GM15510 (cell line): ENCODE measurements around the gene LAMA2.

ENCODE experiments used
- POLR2A ChIP-seq: IDR thresholded peaks from 3 replicates; pipeline ENCODE4 v1.6.1; 2011; ENCODE audit warnings: borderline replicate concordance; ENCODE audit not compliant: insufficient read length; ENCODE audit errors: extremely low read depth

The LAMA2 gene

GRCh38 chr6:129192458-129192989 lies 309.6 kb downstream of the LAMA2 start:
- no peak for TF ChIP-seq POLR2A

DNA sequence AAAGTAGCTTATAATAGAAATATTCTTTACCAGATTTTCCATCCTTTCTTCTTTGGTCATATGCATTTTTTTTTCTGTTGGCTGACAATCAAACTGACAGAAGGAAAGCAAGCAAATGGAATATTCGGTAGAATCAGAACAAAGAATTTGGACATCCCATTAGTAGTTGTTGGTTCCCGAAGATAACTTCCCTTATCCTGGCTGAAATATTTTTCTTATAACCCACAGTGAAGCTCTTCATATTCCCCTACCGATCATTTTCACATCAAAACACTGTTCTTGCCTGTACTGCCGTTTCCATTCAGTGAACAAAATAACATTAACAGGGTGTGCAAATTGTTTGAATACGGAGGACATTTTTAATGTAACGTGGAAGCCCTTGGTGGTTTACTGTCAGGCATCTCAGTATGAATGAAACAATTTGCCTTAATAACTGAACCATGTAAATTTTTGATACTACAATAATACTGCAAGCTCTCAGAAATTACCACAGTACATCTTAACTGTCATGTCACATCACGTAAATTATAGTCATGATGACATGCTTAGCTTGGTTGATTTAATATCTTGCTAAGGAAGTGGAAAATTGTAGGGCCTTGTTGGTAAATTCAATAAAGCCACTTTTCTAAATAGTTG lies 311.5 kb downstream of the LAMA2 start:
- TF ChIP-seq POLR2A = no peak

DNA sequence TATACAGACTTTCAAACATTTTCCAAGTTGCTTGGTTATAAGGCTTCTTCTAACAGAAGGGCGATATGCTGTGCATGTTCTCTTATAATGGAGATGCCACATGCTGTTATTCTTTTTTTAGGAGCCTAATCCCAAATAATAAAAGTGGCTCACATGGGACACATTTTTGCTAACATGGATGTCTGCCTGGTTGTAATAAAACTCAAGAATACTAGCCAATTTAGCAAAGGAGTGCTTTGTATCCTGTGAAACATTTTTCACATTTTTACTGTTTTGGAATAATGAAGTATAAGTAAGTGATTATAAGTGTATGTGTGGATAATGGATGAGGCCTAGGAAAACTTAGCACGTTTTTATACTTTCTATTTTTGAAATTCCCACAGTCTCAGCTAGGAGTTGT lies 312.2 kb downstream of the LAMA2 start:
- TF ChIP-seq POLR2A = no peak

GRCh38 chr6:129195643-129196042 lies 312.7 kb downstream of the LAMA2 start:
- TF ChIP-seq POLR2A = no peak

DNA sequence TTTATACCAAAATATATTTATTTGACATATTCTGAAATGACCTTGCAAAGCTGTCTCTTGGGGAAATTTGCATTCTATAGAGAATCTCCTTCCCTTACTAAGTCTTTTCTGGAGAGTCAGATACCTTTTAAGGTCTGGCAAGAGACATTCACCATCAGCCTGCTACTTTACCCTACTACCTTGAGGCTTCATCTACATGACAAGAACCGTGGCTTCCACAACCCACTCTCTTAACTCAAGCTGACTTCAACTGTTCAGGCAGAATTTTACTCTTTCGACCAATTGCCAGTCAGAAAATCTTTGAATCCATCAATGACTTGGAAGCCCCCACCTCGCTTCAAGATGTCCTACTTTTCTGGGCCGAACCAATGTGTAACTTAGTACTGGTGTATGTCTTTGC lies 314.2 kb downstream of the LAMA2 start:
- TF ChIP-seq POLR2A = no peak

DNA sequence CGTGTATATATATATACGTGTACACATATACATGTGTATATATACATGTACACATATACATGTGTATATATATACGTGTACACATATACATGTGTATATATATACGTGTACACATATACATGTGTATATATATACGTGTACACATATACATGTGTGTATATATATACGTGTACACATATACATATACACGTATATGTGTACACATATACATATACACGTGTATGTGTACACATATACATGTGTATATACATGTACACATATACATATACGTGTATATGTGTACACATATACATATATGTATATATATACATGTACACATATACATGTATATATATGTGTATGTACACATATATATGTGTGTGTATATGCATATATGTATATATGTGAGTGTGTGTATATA lies 317.2 kb downstream of the LAMA2 start:
- TF ChIP-seq POLR2A = no peak

DNA sequence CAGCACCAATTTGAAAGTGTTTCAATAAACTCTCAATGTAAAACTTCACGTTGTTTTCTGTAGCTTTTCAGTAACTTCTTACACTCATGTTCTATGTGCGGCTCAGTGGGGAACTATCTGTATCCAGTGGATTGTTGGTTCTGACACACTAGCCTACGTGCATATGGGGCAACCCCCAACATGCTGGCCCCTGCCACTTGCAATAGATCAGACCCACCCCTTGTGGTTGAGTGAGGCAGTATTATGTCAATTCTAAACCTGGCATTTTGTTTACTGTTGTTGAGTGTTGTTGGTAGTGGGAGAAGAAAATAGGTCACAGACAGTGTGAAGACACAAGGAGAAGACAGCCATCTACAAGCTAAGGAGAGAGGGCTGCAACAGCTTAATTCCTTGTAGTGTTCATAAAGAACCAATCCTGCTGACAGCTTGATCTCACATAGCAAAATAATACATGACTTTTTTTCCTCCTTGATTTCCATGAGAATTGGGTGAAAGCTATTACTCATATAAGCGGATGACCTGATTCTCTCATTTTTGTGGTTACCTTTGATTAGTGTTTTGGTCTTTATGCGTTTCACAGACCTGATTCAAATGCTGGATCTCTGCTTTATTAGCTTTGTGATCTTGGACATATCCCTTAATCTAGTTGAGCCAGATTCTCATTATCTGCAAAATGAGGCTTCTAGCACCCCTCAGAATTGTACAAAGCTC lies 320.4 kb downstream of the LAMA2 start:
- no peak for TF ChIP-seq POLR2A

DNA sequence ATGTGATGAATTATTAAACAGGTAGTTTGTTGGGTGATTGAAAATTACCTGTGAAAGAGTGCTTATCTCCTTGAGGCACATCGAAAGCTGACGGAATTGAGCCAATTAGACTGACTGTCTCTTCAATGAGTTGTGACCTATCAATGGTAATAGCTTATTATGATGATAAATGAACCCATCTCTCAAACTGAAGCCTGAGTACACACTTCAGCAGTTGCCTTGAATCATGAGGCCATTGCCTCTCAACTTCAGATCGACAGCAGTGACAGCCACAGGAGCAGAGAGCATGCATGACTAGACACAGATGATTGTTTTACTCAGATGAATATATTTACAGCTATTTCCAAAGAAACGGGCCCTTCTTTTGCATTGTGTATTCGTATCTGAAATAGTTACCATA lies 323.9 kb downstream of the LAMA2 start:
- no peak for TF ChIP-seq POLR2A

- TF ChIP-seq POLR2A = no peak
Measured at GRCh38 chr6:129207832-129208231, 324.9 kb downstream of the LAMA2 start.

DNA sequence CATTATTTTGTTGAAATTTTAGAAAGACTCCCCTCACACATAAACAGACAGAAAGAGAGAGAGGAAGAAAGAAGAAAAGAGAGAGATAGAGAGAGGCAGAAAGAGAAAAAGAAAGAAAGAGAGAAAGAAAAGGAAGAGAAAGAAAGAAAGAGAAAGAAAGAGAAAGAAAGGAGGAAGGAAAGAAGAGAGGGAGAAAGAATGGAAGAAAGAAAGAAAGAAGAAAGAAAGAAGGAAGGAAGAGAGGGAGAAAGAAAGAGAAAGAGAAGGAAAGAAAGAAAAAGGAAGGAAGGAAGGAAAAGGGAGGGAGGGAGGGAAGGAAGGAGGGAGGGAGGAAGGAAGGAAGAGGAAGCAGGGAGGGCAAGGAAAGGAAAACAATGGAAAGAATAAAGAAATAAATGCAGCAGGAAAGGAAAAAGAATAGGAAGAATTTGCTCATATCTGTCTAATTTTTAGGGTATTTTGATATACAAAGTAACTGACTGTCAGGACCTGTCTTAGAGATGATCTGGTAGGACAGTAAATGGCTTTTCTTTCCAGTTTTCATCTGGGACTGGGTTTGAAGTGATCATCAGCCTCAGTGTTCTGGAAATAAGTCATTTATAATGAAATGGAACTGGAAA lies 325.6 kb downstream of the LAMA2 start:
- no peak for TF ChIP-seq POLR2A

GRCh38 chr6:129209355-129209754 lies 326.4 kb downstream of the LAMA2 start:
- TF ChIP-seq POLR2A = no peak

GRCh38 chr6:129210684-129211083 lies 327.7 kb downstream of the LAMA2 start:
- no peak for TF ChIP-seq POLR2A

DNA sequence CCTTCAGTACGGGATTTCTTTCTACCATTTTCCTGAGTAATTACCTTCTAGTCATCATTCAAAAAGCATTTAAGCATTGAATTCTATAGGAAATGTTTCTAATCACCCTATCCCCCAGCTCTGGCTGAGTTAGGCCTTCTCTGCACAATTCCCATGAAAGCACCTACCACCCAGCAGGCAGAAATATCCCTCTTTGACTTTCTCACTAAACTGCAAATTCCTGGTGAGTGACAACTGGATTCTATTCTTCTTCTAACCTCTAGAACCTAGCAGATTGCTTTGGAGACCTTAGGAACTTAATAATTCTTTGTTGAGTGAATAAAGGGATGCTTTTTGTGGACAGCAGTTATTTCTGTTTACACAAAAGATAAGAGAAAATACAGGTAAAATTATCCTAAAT lies 328.7 kb downstream of the LAMA2 start:
- TF ChIP-seq POLR2A = no peak

DNA sequence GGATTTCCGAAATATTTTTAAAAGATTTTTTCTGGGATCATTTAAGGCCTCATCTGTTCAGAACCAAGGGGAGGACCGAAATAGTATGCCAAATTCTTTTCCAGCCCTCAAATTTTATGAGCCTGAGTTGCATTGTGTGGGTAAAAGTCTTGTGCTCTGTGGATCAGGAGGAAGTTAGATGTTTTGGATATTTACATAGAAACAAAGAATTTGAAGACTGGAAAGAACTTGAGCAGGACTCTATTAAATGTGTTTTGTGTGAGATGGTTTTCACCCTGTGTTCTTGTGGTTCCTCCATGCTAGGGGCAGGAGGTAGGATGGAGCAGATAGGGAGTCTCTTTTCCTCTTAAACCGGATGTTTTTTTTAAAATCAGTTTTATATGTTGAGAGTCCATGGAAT lies 329.1 kb downstream of the LAMA2 start:
- TF ChIP-seq POLR2A = no peak

- TF ChIP-seq POLR2A = no peak
Measured at GRCh38 chr6:129215246-129215645, 332.3 kb downstream of the LAMA2 start.

DNA sequence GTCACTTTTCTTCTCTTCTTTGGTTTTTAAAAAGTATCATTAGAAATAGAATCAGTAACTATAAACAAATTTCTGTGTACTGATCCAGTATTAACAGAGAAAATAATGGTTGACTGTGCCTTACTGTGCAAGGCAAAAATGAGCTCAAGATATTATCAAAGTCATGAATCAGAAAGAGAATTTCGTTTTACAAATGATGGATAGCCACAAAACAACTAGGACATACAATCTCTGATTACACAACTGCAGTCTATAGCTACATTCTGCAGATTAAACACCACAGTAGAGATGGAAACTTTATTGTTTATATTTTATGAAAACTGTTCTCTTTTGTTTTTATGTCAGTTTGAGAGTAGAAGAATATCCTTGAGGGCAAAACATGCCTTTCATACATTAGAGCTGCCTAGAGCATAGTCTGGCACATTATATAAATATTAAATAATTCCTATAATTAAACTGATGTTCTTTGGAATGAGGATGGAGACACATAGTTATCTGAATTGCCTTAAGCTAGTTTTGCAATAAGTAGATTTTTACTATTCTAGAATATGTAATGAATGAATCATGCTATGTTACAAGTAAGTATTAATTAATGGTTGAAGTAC lies 333.1 kb downstream of the LAMA2 start:
- no peak for TF ChIP-seq POLR2A

GRCh38 chr6:129217701-129218100 lies 334.8 kb downstream of the LAMA2 start:
- TF ChIP-seq POLR2A = no peak
